ENCODE data around the gene LRRC45. TPM values are rescaled to one million over a fixed set of nuclear protein-coding genes. Genes with fewer than 3 reads are reported as not detected.

The LRRC45 gene
- total and polyA plus RNA-seq, 2 experiments from 2014 or later: 16.1 to 40.7 TPM

GRCh38 chr17:82070611-82071010 lies 47.5 kb downstream of the LRRC45 start:
- Mint-ChIP-seq H3K4me3 (no peak overlapping the region), H3K27me3 (ENCODE audit: insufficient read depth, low read depth, poor library complexity) (peaks cover 10% of the 10 kb centered on the region), H3K4me1 (peaks cover 4% of the 10 kb centered on the region; the same call in 2 of the 3 replicates), H3K36me3 (ENCODE audit: low read depth) (no peaks in the 10 kb centered on the region; the same call in 2 of the 3 replicates), H3K9me3 (no peaks in the 10 kb centered on the region; the same call in 2 of the 3 replicates), H3K27ac (no peak overlapping the region)
- no peak for DNase-seq (ENCODE audit: low spot score)
- H3K79me2 ChIP-seq (replicated peaks; ENCODE audit: insufficient read depth): no peaks in the 10 kb centered on the region
- 0 out of 2 replicates have a peak, but pooled peaks cover 3% of the 10 kb centered on the region for H4K20me1 ChIP-seq (replicated peaks; ENCODE audit: insufficient read depth)
- no peak for ATAC-seq
- H3K27me3 ChIP-seq (ENCODE audit: insufficient read depth): no peaks in the 10 kb centered on the region; the same call in 1 of the 2 replicates
- H3K36me3 ChIP-seq (ENCODE audit: insufficient read depth): no peaks in the 10 kb centered on the region
- 0 out of 2 replicates have a peak, but pooled peaks cover 4% of the 10 kb centered on the region for H3F3A ChIP-seq (replicated peaks; ENCODE audit: low read depth)
- no peak overlapping the region for H2AFZ ChIP-seq
- H3K4me3 ChIP-seq: no peak overlapping the region
- no peak for TF ChIP-seq JUNB (IDR thresholded peaks at IDR 0.05; ENCODE audit: unreplicated experiment)
- no peak for TF ChIP-seq POLR2AphosphoS5 (IDR thresholded peaks at IDR 0.05; ENCODE audit: low read depth)
- TF ChIP-seq, protein P1, sequence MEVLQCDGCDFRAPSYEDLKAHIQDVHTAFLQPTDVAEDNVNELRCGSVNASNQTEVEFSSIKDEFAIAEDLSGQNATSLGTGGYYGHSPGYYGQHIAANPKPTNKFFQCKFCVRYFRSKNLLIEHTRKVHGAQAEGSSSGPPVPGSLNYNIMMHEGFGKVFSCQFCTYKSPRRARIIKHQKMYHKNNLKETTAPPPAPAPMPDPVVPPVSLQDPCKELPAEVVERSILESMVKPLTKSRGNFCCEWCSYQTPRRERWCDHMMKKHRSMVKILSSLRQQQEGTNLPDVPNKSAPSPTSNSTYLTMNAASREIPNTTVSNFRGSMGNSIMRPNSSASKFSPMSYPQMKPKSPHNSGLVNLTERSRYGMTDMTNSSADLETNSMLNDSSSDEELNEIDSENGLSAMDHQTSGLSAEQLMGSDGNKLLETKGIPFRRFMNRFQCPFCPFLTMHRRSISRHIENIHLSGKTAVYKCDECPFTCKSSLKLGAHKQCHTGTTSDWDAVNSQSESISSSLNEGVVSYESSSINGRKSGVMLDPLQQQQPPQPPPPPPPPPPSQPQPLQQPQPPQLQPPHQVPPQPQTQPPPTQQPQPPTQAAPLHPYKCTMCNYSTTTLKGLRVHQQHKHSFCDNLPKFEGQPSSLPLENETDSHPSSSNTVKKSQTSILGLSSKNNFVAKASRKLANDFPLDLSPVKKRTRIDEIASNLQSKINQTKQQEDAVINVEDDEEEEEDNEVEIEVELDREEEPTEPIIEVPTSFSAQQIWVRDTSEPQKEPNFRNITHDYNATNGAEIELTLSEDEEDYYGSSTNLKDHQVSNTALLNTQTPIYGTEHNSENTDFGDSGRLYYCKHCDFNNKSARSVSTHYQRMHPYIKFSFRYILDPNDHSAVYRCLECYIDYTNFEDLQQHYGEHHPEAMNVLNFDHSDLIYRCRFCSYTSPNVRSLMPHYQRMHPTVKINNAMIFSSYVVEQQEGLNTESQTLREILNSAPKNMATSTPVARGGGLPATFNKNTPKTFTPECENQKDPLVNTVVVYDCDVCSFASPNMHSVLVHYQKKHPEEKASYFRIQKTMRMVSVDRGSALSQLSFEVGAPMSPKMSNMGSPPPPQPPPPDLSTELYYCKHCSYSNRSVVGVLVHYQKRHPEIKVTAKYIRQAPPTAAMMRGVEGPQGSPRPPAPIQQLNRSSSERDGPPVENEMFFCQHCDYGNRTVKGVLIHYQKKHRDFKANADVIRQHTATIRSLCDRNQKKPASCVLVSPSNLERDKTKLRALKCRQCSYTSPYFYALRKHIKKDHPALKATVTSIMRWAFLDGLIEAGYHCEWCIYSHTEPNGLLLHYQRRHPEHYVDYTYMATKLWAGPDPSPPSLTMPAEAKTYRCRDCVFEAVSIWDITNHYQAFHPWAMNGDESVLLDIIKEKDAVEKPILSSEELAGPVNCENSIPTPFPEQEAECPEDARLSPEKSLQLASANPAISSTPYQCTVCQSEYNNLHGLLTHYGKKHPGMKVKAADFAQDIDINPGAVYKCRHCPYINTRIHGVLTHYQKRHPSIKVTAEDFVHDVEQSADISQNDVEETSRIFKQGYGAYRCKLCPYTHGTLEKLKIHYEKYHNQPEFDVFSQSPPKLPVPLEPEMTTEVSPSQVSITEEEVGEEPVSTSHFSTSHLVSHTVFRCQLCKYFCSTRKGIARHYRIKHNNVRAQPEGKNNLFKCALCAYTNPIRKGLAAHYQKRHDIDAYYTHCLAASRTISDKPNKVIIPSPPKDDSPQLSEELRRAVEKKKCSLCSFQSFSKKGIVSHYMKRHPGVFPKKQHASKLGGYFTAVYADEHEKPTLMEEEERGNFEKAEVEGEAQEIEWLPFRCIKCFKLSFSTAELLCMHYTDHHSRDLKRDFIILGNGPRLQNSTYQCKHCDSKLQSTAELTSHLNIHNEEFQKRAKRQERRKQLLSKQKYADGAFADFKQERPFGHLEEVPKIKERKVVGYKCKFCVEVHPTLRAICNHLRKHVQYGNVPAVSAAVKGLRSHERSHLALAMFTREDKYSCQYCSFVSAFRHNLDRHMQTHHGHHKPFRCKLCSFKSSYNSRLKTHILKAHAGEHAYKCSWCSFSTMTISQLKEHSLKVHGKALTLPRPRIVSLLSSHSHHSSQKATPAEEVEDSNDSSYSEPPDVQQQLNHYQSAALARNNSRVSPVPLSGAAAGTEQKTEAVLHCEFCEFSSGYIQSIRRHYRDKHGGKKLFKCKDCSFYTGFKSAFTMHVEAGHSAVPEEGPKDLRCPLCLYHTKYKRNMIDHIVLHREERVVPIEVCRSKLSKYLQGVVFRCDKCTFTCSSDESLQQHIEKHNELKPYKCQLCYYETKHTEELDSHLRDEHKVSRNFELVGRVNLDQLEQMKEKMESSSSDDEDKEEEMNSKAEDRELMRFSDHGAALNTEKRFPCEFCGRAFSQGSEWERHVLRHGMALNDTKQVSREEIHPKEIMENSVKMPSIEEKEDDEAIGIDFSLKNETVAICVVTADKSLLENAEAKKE (CRISPR knock-in tag; IDR thresholded peaks at IDR 0.05): no peak
- no peak overlapping the region for H3K27ac ChIP-seq (ENCODE audit: low read depth)
- no peak overlapping the region for H3K4me2 ChIP-seq
- H3K9me2 ChIP-seq (ENCODE audit: insufficient read depth): no peaks in the 10 kb centered on the region
- no peaks in the 10 kb centered on the region for H3K4me1 ChIP-seq (ENCODE audit: insufficient read depth)

DNA sequence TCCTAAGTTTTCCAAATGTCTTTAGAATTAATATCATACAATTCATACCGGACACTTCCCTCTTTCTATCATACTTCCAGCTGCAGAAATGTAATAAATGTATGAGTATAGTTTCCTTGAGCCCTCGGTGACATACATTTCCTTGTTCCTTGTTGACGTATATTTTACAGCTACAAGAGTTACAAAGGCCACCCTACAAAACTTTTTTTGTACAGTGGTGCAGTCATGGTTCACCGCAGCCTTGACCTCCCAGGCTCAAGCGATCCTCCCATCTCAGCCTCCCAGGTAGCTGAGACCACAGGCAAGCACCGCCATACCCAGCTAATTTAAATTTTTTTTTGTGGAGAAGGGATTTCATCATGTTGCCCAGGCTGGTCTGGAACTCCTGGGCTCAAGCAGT lies 49.7 kb downstream of the LRRC45 start:
- TF ChIP-seq, protein P2, sequence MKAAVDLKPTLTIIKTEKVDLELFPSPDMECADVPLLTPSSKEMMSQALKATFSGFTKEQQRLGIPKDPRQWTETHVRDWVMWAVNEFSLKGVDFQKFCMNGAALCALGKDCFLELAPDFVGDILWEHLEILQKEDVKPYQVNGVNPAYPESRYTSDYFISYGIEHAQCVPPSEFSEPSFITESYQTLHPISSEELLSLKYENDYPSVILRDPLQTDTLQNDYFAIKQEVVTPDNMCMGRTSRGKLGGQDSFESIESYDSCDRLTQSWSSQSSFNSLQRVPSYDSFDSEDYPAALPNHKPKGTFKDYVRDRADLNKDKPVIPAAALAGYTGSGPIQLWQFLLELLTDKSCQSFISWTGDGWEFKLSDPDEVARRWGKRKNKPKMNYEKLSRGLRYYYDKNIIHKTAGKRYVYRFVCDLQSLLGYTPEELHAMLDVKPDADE (IDR thresholded peaks at IDR 0.05): no peak
- TF ChIP-seq CREB1 (CRISPR knock-in tag; IDR thresholded peaks at IDR 0.05; ENCODE audit: low read depth) (no peak), POLR2AphosphoS5 (IDR thresholded peaks at IDR 0.05; ENCODE audit: low read depth) (no peak)
- H3K27ac Mint-ChIP-seq: no peak overlapping the region
- H3K27ac ChIP-seq (ENCODE audit: low read depth): no peak overlapping the region
- H3K9me2 ChIP-seq (ENCODE audit: insufficient read depth): no peaks in the 10 kb centered on the region
- peaks cover 2% of the 10 kb centered on the region; the same call in 1 of the 3 replicates for H3K36me3 Mint-ChIP-seq (ENCODE audit: low read depth)
- no peak overlapping the region for H2AFZ ChIP-seq
- H3K36me3 ChIP-seq (ENCODE audit: insufficient read depth): no peaks in the 10 kb centered on the region
- no peaks in the 10 kb centered on the region for H3K4me1 ChIP-seq (ENCODE audit: insufficient read depth)
- no peak overlapping the region for H3K4me3 ChIP-seq
- H3K79me2 ChIP-seq (replicated peaks; ENCODE audit: insufficient read depth): no peaks in the 10 kb centered on the region
- DNase-seq (ENCODE audit: low spot score): no peak
- H4K20me1 ChIP-seq (replicated peaks; ENCODE audit: insufficient read depth): peaks cover 3% of the 10 kb centered on the region; the same call in 1 of the 2 replicates
- H3K4me1 Mint-ChIP-seq: no peaks in the 10 kb centered on the region
- H3K9me3 Mint-ChIP-seq: no peaks in the 10 kb centered on the region; the same call in 1 of the 3 replicates
- no peak overlapping the region for H3K4me2 ChIP-seq
- H3K4me3 Mint-ChIP-seq: no peak overlapping the region
- peaks cover 18% of the 10 kb centered on the region for H3K27me3 Mint-ChIP-seq (ENCODE audit: insufficient read depth, low read depth, poor library complexity)
- peaks cover 11% of the 10 kb centered on the region for H3F3A ChIP-seq (replicated peaks; ENCODE audit: low read depth)
- ATAC-seq: no peak
- H3K27me3 ChIP-seq (ENCODE audit: insufficient read depth): no peaks in the 10 kb centered on the region; the same call in 1 of the 2 replicates
